Fibroblast of villous mesenchyme (primary cell): ENCODE results near the gene RHBDD3. TPM values are rescaled to one million over a fixed set of nuclear protein-coding genes. Genes with fewer than 3 reads are reported as not detected.

Experiments used
- DNase-seq: peaks from one replicate; pipeline ENCODE4 v3.0.0-alpha.2; 2010; ENCODE audit warnings: low read depth
- H3K4me3 ChIP-seq: 2 replicates; pipeline ENCODE4 v1.5.1; 2011; ENCODE audit warnings: low read depth, mild to moderate bottlenecking, low read length
- CTCF ChIP-seq: IDR thresholded peaks from 2 replicates; pipeline ENCODE4 v1.5.1; 2012; ENCODE audit warnings: low read depth, mild to moderate bottlenecking, low read length; ENCODE audit not compliant: insufficient read depth
- total RNA-seq: library from RNA; depleted of rRNA; stranded (reverse); fragments of >200 nt; gene quantifications from 2 replicates; pipeline ENCODE4 v1.2.3, GENCODE V29; 2012

RHBDD3 gene
- total RNA-seq, 1 donor = 22.9 TPM

DNA sequence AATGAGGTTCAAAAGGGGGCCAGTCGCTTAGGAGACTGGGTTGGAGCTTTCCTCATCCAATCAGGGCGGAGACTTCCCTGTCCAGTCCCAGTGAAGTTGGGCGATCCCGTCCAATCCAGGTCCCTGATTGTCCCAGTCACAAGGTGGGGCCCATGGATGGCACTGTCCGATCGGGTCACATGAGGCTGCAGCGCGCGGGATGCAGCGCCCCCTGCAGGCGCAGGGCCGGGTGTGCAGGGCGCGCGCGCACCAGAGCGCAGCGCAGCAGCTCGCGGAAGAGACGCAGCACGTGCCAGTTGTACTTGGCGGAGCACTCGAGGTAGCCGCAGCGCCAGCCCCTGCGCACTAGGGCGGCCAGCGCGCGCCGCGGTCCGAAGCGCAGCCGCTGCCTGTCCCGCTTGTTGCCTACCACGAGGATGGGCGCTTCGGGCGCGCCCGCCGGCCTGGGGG lies 45.4 kb upstream of the RHBDD3 start:
- TF ChIP-seq CTCF = peak; percentile 63
- H3K4me3 ChIP-seq = no peak overlapping the region
- peak; percentile 22 for DNase-seq

DNA sequence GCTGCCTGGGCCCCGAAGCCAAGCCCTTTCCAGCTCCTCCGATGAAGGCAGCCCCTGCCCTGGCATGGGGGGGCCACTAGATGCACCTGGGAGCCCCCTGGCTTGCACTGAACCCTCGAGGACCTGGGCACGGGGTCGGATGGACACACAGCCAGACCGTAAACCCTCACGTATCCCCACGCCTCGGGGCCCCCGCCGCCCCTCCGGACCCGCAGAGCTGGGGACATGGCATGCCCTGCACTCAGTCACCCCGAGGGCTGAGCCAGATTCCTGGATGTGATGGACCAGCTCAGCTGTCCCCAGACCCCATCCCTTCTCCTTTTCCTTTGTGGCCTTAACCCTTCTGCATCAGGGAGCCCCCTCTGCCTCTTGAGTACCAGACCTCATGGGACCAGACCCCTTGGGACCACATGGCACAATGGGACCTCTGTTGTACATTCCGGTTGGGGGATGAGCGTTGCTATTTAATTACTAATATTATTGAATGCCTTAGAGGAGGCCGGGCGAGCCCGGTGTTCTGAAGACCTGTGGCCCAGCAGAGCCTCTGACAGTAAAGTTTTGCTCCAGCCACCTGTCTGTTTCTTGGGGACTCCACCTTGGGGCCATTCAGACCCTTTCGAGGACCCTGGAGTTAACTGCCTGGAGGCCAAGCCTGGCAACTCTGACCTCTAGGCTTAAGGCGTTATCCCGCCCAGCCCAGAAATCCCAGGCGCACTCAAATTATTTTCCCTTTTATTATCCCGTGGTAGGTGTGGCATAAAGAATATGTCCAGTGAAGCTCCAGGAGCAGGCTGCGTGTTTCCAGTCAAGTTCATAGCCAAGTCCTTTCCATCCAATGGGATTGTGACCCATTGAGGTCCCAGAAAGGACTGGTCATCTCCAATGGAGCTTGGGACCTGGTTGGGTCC lies 44.7 kb upstream of the RHBDD3 start:
- no peak for TF ChIP-seq CTCF
- DNase-seq = no peak
- no peak overlapping the region for H3K4me3 ChIP-seq

- no peak for TF ChIP-seq CTCF
- no peak overlapping the region for H3K4me3 ChIP-seq
These were observed 43.9 kb upstream of the RHBDD3 start for GRCh38 chr22:29311464-29312217.

GRCh38 chr22:29310863-29311339 lies 43.1 kb upstream of the RHBDD3 start:
- TF ChIP-seq CTCF = no peak
- H3K4me3 ChIP-seq = no peak overlapping the region
- DNase-seq = peak; percentile 98

More at GRCh38 chr22:29311464-29312217, 43.9 kb upstream of the RHBDD3 start:
- DNase-seq = no peak

DNA sequence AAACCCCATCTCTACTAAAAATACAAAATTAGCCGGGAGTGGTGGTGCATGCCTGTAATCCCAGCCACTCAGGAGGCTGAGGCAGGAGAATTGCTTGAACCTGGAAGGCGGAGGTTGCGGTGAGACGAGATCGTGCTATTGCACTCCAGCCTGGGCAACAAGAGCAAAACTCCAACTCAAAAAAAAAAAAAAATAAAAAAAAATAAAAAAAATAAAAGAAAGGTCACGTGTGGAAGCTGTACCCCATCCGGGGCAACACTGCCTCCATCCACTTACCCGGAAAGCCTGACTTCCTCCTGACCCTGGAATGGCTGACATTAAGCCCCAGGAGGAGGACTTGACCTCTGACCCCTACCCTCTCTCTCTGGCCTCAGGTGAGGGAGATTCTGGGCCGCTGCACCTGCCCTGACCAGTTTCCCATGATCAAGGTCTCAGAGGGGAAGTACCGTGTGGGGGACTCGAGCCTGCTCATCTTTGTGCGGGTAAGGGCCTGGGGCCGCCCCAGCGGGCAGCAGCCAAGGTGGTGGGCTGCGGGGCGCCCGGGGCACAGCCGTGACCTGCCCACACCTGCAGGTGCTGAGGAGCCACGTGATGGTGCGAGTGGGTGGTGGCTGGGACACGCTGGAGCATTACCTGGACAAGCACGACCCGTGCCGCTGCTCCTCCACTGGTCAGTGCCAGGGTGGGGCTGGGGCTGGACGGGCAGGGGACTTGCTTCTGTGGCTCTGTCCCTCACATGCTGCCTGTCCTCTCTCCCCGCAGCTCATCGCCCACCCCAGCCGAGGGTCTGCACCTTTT lies 42.5 kb upstream of the RHBDD3 start:
- no peak for TF ChIP-seq CTCF
- DNase-seq = no peak
- H3K4me3 ChIP-seq = no peak overlapping the region
